NT2/D1 (cell line): Measurements from ENCODE around the gene BMS1.

Experiments
- YY1 ChIP-seq: IDR thresholded peaks from 2 replicates; pipeline ENCODE4 v1.6.1; 2011; ENCODE audit not compliant: insufficient read length, insufficient read depth
- ZNF274 ChIP-seq: IDR thresholded peaks from 2 replicates; pipeline ENCODE4 v1.6.1; 2011; ENCODE audit warnings: mild to moderate bottlenecking, low read depth, low read length

DNA sequence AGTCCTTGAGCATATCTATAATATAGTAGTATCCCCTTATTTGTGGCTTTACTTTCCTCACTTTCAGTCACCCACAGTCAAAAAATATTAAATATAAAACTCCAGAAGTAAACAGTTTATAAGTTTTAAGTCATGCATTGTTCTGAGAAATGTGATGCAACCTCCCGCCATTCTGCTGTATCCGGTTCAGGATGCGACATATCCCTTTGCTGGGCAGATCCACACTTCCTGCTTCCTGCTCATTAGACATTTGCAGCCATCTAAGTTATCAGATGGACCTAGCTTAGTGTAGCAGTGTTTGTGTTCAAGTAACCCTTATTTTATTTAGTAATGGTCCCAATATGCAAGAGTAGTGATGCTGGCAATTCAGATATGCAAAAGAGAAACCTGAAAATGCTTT is 38.9 kb upstream of the BMS1 start:
- TF ChIP-seq ZNF274 (no peak), YY1 (no peak)
